H1 (cell line): ENCODE measurements around the gene CDH12. TPM values are rescaled to one million over a fixed set of nuclear protein-coding genes. Genes with fewer than 3 reads are reported as not detected.

ENCODE experiments used
- NANOG ChIP-seq: IDR thresholded peaks from 2 replicates; pipeline ENCODE4 v1.6.1; 2011; ENCODE audit warnings: low read length, low read depth, mild to moderate bottlenecking, inconsistent platforms; ENCODE audit not compliant: insufficient read depth, poor library complexity, severe bottlenecking
- polyA plus RNA-seq, 7 experiments: library from polyadenylated mRNA; depleted of rRNA in 3 of 7; stranded (reverse) in 5 of 7; unstranded in 2 of 7; fragments of >200 nt in 5 of 7; fragments of 200-250 nt in 2 of 7; gene quantifications; 1 replicate in 5 of 7; 2 replicates in 1 of 7; 4 replicates in 1 of 7; pipeline versions ENCODE4 v1.2.1 to v1.2.3, GENCODE V29; 2011 to 2013; ENCODE audit warnings: missing spikeins in 2 of 7, mixed read lengths in 2 of 7
- total RNA-seq: library from RNA; stranded (reverse); fragmentation: NEBNext Ultra II Directional; extraction: Animal tissue kit (Norgen Biotek cat#: 25700); gene quantifications from 2 replicates; pipeline ENCODE4 v1.2.1, GENCODE V29; 2021

Gene CDH12
- total and polyA plus RNA-seq, 2 of the 8 experiments (the other 6 are each of a cell fraction or from before 2014, with no cell fraction given) = 0.03 TPM; not detected in 1

DNA sequence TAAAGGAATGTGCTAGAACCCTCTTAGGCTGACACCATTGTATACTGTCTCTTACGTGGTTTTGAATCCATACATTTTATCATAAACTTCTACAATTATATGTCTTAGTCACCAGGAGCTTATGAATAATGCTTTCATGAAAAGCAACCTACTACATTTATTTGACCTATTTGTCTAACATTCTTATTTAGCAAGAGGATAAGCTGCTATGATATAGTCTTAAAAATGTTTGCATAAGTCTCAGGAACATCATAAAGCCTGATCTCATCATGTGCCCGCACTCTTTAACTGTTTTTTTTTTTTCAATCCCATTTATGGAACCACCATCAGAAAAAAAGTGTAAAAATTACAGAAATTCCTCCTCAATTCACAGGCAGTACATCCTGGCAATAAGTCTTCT lies 59.7 kb downstream of the CDH12 start (continued):
- no peak for TF ChIP-seq NANOG
